Central memory CD4-positive, alpha-beta T cell (primary cell): ENCODE data around the gene PREP.

ENCODE experiments used
- DNase-seq: peaks from one replicate; pipeline ENCODE4 v3.0.0; 2022

The PREP gene

DNA sequence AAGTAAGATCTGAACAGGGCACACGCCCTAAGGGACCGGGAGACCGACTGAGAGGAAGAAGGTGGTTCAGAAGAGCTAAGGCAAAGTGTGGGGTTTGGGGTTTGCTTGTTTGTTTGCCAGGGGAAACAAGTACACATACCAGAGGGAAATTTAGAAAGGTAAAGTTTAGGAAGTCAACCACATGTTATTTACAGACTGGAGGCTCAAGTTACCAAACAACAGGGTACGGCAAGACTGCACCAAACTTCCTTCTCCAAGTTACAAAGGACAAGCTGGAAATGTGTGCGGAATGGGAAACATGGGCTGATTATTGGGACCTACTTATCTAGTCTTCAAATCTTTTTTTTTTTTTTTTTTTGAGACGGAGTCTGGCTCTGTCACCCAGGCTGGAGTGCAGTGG, 11.2 kb downstream of the PREP start:
- no peak for DNase-seq

DNA sequence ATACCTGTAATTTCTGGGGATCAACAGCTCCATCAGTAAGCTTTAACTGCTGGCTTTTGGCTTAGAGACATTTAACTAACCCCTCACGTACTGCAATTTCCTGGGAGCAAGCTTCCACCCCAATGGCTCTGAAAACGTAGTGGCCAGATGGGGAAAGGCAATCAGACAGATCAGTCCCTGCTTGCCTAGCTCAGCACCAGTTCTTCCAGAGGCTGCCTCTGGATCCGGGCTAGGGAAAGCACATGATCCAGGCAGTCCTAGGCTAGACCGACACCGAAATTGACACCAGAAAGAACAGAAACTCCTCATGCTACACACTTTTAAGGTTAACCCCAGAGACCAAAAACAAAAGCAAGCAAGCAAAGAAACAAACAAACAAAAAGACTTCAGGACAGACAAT, 13.3 kb downstream of the PREP start:
- DNase-seq: no peak

DNA sequence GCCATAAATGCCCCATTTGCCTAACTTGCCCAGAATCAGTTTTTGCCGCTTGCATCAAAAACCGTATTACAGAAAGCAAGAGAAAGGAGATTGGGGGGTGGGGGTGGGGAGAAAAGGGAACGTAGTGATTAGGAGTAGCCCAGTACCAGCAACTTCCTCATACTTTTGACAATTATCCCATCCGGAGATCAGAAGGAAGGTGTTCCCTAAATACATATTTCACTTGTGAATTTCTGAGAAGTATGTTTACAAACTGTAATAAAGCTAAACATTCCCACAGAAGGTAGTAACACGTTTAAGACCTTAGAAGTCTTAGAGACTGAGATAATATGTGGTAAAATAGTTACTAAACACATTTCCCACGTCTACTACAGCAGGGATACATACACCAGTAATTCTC, 14.5 kb downstream of the PREP start:
- DNase-seq: no peak

DNA sequence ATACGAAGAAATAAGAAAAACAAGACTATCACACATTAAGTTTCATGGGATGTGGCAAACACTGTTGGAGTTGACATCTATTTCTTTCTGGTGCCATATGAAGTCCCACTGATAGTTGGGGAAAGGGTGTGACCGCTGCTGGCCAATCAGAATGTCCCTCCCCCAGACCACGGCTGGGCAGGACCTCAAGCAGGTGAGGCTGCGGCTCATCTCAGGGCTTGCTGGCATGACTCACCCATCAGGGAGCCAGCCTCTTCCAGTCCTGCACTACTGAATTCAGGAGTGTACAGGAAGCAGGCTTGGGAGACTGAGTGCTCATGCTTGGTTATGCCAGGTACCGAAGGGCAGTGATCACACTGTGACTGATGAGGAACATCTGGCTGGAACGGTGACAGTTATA, 18.9 kb downstream of the PREP start:
- DNase-seq: no peak

DNA sequence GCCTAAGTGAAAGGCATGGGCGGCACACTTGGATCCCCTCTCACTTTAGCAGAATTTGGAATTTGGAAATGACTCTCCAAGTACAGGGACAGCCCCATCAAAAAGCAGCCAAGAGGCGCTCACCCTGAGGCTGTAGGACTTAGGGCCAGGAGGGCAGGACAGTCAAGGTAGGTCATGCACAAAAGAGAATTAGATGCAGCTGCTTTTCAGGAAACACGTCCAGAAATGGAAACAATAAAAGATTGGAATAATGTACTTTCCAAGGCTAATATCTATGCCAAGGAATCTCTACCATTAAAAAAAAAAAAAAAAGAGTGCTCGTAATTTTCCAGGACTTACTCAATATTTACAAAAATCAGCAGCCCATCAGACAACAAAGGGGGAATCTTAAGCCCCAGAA, 19.9 kb downstream of the PREP start:
- DNase-seq: no peak

DNA sequence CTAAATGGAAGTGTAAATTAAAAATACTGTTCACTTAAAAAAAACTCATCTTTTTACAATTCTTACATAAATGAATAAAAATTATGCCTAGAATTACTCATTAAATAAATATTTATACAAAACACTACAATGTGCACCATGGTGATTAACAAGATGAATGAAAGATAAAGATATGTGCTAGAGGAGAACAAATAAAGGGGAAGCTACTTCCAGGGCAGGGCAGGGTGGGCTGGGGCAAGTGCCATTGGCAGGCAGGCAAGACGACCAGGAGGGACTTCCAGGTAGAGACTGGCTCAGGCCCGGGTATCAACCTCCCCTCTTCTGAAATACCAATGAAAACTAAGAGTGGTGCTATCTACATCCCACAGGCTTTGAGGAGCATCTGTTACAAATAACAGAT, 20.4 kb downstream of the PREP start:
- DNase-seq: no peak

DNA sequence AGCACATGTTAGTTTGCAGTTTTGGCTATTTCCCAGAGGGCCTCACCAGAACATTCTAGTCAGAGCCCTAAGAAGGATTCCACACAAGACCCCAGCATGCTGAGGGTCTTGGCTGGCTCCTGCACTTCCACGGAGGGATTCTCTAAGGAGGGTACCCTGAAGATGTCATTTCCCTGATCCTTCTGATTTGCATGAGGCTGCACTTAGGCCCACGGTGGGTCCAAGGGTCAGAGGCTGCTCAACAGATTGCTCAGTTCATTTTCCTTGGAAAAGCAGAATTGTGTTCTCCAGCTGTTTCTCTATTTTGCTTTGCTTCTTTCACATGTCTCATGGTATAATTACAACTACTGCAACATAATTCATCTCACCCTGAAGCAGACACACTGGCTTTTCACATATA, 22.2 kb downstream of the PREP start:
- no peak for DNase-seq

DNA sequence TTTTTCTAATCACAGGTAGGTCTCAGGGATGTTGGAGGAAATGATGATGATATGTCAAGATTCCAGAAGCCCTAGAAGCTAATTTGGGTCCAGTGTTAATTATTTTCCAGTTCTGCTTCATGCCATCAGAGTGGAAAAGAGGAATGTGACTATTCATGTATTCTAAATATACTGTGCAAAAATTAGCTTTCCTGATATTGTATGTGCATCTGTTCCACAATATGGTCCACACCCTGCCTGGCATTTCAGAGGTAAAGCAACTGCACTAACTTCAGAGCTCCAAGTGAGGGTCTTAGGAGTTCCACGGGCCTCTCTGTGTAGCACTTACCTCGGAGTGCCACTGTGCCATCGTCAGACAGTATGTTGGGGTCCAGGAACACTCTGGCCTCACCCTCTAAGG, 27.1 kb downstream of the PREP start:
- no peak for DNase-seq

DNA sequence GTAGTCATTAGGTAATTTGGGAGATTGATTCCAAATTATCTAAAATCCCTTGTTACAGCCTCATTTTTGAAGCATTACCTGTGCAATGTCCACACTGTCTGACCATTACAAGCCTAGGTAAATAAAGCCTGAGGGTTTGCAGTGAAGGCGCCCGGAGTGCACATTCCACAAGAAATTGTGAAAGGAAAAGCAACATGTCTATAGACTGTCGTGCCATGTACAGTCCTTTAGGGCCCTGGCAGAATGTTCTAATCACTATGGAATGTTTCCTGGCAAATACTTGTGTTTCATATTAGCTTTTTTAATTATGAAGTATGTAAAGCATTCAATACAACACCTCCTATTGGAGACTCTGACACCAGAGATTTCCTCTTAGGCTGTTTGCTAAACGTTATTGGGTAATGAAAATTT, 28.9 kb downstream of the PREP start:
- no peak for DNase-seq

DNA sequence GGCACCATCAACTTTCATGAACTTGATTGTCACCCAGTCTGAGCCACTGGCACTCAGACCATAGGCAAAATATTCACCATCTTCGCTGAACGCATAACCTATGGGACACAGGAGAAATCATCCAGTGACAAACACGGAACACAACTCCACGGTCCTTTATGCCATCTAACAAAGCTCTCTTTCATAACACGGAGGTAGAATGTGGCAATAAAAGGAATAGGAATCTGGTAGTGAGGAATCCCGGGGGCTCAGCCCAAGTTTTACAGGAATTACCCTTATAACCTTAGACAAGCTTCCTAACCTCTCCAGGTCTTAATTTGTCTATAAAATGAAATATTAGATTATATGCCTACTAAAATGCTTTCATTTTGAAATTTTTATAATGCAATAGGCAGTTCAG, 29.4 kb downstream of the PREP start:
- no peak for DNase-seq

DNA sequence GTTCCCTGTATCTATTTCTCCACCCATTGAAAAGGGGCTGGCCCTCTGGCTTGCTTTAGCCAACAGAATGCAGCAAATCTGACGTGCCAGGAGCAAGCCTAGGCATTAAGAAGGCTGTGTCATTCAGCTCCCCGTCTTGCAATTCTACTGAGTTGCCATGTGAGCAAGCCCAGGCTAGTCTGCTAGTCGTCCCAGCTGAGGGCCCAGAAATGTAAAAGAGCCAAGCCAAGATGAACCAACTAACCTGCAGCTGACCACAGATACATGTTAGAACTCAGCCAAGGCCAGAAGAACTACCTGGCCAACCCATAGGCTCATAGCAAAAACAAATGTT, 30.1 kb downstream of the PREP start:
- no peak for DNase-seq

DNA sequence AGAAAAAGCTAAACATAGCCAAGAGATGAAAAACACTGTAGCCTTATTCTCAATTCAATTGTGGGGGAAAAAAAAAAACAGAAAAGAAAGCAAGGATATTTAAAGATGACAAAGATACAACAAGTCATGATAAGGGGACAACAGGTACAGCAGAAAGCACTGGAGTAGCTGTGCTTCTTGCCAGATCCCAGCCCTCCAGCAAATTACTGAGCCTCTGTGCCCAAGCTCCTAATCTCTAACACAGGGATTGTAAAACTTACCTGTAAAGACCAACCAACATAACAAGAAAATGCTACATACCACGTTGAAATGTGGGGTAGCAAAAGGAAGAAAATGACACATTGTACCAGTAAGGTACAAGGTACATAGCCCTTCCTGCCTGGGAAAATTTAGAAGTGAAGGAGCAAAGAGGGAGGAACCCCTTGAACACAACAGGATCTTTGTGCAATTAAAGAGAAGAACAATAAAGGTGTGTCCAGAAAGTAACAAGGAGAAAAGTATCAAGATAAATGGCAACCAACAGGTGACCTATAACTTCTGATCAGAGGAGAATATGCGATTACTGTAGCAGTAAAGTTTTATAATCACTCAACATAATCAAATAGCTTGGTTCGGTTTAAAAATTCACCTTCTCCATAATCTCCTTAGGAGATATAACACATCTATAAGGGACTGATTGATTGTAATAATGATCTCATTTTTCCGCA, 30.6 kb downstream of the PREP start:
- DNase-seq: no peak

DNA sequence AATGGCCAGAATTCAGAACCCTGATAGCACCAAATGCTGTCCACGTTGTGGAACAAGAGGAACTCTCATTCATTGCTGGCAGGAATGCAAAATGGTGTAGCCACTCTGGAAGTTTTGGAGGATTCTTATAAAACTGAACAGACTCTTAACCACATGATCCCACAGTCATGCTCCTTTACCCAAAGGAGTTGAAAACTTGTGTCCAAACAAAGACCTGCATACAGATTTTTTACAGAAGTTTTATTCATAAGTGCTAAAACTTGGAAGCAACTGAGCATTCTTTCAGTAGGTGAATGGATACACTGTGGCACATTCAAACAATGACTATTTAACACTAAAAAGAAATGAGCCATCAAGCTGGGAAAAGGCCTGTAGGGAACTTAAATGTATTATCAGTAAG, 32.5 kb downstream of the PREP start:
- no peak for DNase-seq

DNA sequence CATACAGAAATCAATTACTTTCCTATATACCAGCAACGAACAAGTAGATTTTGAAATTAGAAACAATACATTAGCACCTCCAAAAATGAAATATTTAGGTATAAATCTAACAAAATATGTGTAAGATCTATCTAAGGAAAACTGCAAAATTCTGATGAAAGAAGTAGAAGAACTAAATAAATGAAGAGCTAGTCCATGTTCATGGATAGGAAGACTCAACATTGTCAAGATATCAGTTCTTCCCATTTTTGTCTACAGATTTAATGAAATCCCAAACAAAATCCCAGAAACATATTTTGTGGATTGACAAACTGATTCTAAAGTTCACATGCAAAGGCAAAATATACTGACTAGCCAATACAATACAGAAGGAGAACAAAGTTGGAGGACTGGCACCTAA, 33.7 kb downstream of the PREP start:
- DNase-seq: no peak

DNA sequence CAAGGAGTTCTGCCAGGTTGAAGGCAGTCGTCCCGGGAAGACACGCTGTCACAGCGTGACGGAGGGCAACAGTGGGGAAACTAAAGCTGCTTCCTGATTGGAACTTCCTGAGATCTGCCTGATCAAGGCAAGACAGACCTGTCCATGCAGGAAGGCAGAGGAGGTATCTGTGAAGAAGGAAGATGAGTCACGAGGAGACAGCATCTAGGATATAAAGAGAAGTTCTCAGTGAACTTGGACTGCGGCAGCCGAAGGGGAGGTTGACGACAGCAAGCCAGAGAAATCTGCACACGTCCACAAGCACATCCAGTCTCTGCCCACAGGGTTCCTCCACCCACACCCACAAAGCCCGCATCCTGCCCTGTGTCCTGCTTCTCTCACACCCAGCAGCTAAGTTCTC, 38.6 kb downstream of the PREP start:
- no peak for DNase-seq

DNA sequence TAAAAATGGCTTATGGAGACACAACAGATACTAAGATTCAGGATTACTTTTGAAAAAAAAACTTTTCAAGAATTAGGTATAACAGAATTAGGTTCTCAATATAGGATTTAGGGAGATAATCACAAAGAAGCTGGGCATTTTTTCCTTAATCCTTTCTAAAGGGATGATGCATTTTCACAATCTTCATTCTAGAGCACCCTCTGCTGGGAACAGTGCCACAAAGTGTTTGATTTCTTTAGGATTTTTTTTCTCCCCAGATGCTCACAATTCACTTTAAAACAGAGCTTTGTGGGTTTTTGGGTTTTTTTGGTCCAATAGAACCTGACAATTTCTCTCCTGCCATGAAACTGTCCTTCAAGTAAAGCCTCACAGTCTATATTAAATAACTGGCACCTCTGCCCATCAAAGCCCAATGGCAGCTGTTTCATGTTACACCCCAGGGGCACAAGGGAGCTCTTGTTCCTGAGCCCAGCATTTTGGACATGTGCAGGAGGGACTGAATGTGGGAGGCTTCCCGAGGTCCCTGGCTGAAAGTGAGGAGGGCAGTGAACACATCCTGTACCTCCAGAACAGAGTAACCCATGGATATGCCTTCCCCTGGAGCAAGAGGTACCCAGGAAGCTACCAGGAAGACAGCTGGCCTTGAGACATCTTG, 39.7 kb downstream of the PREP start:
- DNase-seq: no peak

DNA sequence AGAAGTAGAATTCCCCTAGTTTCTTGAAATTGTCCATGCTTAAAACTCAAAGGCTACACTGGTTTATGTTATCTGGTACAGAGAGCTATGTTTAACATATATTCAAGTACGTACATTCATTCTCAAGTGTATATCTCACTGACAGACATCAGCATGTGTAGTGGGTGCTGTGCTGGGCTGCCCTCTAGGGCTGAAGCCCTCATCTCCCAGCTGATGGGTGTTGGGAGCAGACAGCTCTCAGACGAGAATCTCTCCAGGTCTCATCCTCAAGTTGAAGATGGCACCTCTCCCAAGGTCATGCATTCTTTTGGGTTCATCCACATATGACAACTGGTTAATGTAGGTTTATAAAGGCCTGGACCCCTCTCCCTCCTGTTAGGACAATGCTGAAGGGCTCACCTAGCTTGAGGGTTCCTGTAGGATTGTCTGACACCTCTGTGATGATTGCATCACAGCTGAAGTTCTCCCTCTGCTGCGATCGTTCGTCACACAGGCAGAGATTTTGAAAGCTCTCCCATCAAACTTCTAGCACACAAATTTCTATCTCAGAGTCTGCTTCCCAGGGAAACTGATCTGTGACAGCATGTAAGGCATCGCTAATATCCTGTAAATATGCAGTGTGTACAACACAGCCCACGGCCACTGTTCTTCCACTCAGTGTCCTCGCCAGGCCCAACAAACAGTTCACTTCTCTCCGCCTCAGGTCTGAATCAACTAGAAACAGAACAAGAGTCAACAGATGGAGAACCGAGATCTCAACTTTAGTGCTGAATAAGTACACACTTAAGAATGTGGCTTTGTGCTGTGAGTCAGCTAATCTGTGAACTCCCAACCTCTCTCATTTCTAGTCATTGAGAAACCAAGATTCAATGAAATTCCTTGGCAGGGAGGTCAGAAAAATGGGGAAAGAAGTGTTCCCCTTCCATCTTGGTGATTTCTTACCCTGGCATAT, 43.2 kb downstream of the PREP start:
- DNase-seq: no peak

DNA sequence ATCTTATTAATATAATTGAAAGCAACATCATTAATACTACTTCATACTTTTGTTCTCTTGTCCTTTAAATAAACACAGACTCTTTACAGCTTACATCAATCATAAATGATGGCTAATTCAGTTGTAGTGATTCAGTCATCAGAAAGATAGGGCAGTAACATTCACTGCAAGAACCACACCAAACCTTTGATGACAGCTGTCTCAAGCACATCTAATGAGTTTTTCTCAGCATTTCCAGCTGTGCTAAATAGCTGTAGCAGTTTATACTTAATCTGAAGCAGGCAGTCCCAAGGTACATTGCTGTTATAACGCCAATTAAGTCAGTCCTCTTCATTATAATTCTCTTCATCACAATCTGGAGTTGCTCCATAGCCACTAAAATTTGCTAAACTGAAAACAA, 45.7 kb downstream of the PREP start:
- DNase-seq: no peak

DNA sequence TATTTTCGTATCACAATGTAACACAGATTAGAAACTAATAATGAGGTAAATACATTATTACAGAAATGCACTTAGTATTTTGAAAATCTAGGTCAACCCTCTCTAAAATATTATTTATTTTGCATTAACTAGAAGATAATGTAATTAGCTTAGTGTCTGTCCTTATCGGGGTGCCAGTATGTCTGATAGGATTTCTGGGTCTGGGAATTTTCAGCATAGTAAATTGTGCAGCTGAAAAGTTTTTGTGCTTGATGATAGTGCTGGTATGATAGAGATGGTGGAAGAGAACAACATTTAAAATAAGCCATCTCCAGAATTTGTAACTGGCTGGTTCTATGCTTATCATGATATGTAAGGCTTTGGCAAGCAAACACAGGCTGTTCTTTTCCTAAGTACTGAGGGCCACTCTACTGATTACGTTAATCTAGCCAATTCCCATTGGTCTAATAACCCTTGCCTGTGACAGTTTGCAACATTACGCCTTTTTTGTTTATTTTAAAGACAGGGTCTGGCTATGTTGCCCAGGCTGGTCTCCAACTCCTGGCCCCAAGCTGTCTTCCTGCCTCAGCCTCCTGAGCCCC, 50.8 kb downstream of the PREP start:
- DNase-seq: no peak

DNA sequence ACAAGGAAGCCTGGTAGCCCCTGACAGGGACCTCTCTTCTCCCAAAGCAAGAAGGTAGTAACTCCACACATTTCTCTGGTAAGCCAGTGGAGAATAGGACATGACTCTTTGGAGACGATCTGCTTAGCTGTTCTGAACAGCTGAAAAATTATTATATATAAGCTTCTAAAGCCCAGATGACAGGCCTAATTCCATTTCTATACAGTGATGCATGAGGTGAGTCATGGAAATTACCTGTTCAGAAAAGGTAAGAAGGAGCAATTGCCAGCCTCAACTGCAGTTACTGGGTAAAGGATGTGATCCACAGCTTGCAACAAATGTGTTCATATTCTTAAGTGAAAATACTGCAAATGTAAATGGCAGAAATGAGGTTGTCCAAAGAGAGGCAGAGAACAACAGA, 54.0 kb downstream of the PREP start:
- no peak for DNase-seq

DNA sequence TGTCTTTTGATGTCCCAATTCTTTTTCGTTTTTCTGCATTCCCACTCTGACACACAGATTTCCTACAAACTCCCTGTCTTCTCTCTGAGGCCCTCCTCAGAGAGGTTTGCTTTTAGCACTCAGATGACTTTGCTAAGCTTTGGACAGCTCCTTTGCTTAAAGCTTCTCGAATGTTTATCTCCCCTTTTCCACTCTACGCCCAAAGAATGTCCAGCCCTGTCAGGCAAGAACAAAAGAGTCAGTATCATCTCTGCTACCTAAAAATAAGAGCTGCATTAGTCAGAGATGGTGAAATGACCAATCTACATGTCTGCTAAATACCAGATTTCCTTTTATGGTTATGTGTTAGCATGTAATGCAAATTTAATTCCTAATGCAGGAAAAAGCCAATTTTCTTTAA, 56.8 kb downstream of the PREP start:
- DNase-seq: no peak

DNA sequence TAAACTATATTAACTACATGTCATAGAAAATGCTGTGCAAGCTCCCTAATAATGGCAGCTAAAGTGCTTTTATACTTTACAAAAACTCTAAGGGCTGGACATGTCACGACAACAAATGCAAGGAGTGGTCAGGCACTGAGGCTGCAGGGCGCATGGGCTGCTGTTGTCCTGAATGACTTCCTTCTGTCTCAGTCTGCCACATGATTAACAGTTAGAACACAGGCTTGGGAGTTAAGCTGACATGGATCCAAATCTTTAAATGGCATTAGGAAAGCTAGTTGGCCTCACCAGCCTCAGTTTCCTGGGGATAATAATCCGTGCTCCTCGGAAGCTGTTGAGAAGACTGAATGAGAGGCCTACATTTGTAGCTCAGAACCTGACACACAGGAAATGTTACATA, 57.4 kb downstream of the PREP start:
- DNase-seq: no peak

DNA sequence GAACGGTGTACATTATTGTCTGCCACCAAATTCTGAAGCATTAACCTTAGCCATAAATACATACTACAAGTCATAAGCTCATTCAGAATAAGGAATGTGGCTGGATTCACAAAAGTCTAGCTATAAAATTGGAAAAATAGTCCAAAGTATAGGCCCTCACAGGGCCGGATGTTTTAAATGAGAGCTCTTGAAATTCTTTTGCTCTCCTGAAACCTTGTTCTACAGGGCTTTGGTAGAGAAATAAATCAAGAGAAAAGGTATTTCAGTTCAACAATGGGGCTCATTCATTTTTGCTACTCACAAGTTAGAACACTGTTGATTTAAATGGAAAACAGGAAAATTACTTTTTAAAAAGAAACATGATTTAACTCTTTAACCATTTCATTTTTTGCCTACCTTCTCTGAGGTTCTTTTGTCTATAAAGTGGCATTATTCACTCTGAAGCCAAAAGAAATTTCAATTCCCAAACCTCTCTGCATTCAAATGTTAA, 58.0 kb downstream of the PREP start:
- no peak for DNase-seq
